Heart left ventricle (tissue), 16 donors: Measurements from ENCODE around the gene DIP2B. TPM values are rescaled to one million over a fixed set of nuclear protein-coding genes. Genes with fewer than 3 reads are reported as not detected.

Source experiments
- ATAC-seq, 4 donors: fragments of 200-7000 bp; cut with Tn5 transposase; one replicate each; pipeline ENCODE4 v1.9.1; 2020 to 2022; ENCODE audit warnings: moderate library complexity in 4 of 4, mild to moderate bottlenecking in 3 of 4, moderate number of reproducible peaks in 1 of 4
- DNase-seq, 5 donors: peaks; one replicate each; pipeline ENCODE4 v3.0.0-alpha.2; 2020
- H3K27ac ChIP-seq, 12 donors: fragments of 200-600 bp; sonication (generic) in 4 of 12; one replicate each; pipeline versions ENCODE4 v1.5.0 to v1.8.0; 2016 to 2022; ENCODE audit warnings: mild to moderate bottlenecking in 2 of 12
- H3K27me3 ChIP-seq, 9 donors: fragments of 200-600 bp; sonication (generic) in 2 of 9; one replicate each; pipeline versions ENCODE4 v1.5.1 to v1.8.0; 2016 to 2022; ENCODE audit warnings: mild to moderate bottlenecking in 3 of 9
- H3K36me3 ChIP-seq, 9 donors: fragments of 200-600 bp; sonication (generic) in 2 of 9; one replicate each; pipeline versions ENCODE4 v1.5.0 to v1.8.0; 2018 to 2022; ENCODE audit warnings: mild to moderate bottlenecking in 2 of 9
- H3K4me1 ChIP-seq, 12 donors: fragments of 200-600 bp; sonication (generic) in 4 of 12; one replicate each; pipeline versions ENCODE4 v1.5.0 to v1.8.0; 2016 to 2022; ENCODE audit warnings: mild to moderate bottlenecking in 3 of 12
- H3K4me3 ChIP-seq, 12 donors: fragments of 200-600 bp; sonication (generic) in 4 of 12; one replicate each; pipeline versions ENCODE4 v1.5.0 to v1.8.0; 2017 to 2022; ENCODE audit warnings: mild to moderate bottlenecking in 9 of 12, moderate library complexity in 4 of 12
- H3K9me3 ChIP-seq, 12 donors: fragments of 200-600 bp; sonication (generic) in 4 of 12; one replicate each; pipeline versions ENCODE4 v1.5.0 to v1.8.0; 2016 to 2022; ENCODE audit warnings: mild to moderate bottlenecking in 1 of 12
- CTCF ChIP-seq, 12 donors: fragments of 200-600 bp; sonication (generic) in 4 of 12; IDR thresholded peaks; one replicate each; pipeline versions ENCODE4 v1.5.0 to v1.8.0; 2018 to 2022; ENCODE audit warnings: antibody characterized with exemption in 12 of 12, mild to moderate bottlenecking in 5 of 12
- POLR2A ChIP-seq, 2 donors: fragments of 450-650 bp; IDR thresholded peaks; one replicate each; pipeline ENCODE4 v1.6.1; 2017; ENCODE audit warnings: antibody characterized with exemption in 2 of 2, mild to moderate bottlenecking in 2 of 2, moderate library complexity in 2 of 2
- WGBS, 4 donors: extraction: QIAGEN DNeasy Blood & Tissue Kit in 2 of 4; methylation state at CpG; one replicate each; pipeline versions ENCODE4 v1.1.5 to v1.1.7; 2013 to 2018; 5-methylcytosine and 5-hydroxymethylcytosine counted together
- intact Hi-C, 10 donors: fragments of 100-400 bp; cut with DNase I; formaldehyde crosslinking; loops; one replicate each; pipeline versions ENCODE4 v1.11.1 to v1.14.2; 2022
- polyA plus RNA-seq, 2 donors: library from polyadenylated mRNA; stranded (reverse); fragments of 200-250 nt; gene quantifications; one replicate each; pipeline ENCODE4 v1.2.3, GENCODE V29; 2013
- total RNA-seq, 9 donors: library from RNA; depleted of rRNA in 2 of 9; stranded (reverse); fragments of >200 nt in 2 of 9; fragmentation: NEBNext Ultra II Directional in 3 of 9; extraction: Animal tissue kit (Norgen Biotek cat#: 25700) in 3 of 9; gene quantifications; one replicate each; pipeline versions ENCODE4 v1.1.0 to v1.2.4, GENCODE V29; 2016 to 2023
- donor health status: ischemic (EF 13 %, LVEDD 7.1; RV severe dilation, severe dysfunction).
- donor health status: healthy with polysubstance abuse.
- donor health status: DM: no; HTN: yes; CAD: no.
- donor health status: DM: no; HTN: no; CAD: no.
- donor health status: ischemic (EF 25% LVEDD 6.9; RV normal size, moderate dysfunction).
- donor health status: ischemic (EF 25% LVEDD 5.7; RV mildly dilated, moderate dysfunction).
- donor health status: healthy.
- donor health status: DM: yes; HTN: yes; CAD: no.
- donor health status: ischemic (EF 35%, LVEDD 5.7; RV mildly dilated, moderate dysfunction).
- donor health status: nonischemic (EF 11% LVEDD 7.7; RV severe dilation, severe dysfunction).
- donor health status: DM: yes; HTN: yes; CAD: no.
- donor health status: PGD.
- donor health status: ischemic (EF 29% LVEDD 5.4; RV normal size, mild dysfunction).
- donor health status: nonischemic (EF 23%, LVEDD 6.1; RV moderate dilation, normal function).

Gene DIP2B
- total and polyA plus RNA-seq, 11 donors = 3.4 to 25.0 (median 16.7) TPM

- H3K9me3 ChIP-seq = no peaks in the 10 kb centered on the region
- H3K27me3 ChIP-seq = no peaks in the 10 kb centered on the region
- TF ChIP-seq CTCF (IDR thresholded peaks at IDR 0.05) (no peak), POLR2A (IDR thresholded peaks at IDR 0.05) (no peak)
- no peak overlapping the region for H3K27ac ChIP-seq
- intact Hi-C loops = no loop called here
- H3K4me1 ChIP-seq = no peaks in the 10 kb centered on the region
- 92 to 100% (median 98%) methylated on average over 1 of the region's 1 CpG for WGBS, 4 donors
- DNase-seq = no peak
- no peak overlapping the region for H3K4me3 ChIP-seq
- H3K36me3 ChIP-seq = peaks cover 0 to 100% (median 97%) of the 10 kb centered on the region in 9 donors
- ATAC-seq = no peak
These were observed 194.4 kb downstream of the DIP2B start for GRCh38 chr12:50699154-50699553.

- no peak for DNase-seq
These were observed 195.2 kb downstream of the DIP2B start for GRCh38 chr12:50699940-50700339.

GRCh38 chr12:50706606-50707005, 201.8 kb downstream of the DIP2B start:
- no peak overlapping the region for H3K4me3 ChIP-seq
- no peaks in the 10 kb centered on the region for H3K9me3 ChIP-seq
- no peak overlapping the region for H3K27ac ChIP-seq
- ATAC-seq (no peak), DNase-seq (no peak)
- H3K36me3 ChIP-seq = peaks cover 0 to 100% (median 94%) of the 10 kb centered on the region in 9 donors
- peaks cover 0 to 15% (median 0%) of the 10 kb centered on the region in 12 donors for H3K4me1 ChIP-seq
- intact Hi-C loops = no loop called here
- no peak for TF ChIP-seq POLR2A (IDR thresholded peaks at IDR 0.05)
- TF ChIP-seq CTCF (IDR thresholded peaks at IDR 0.05) = no peak
- H3K27me3 ChIP-seq = no peaks in the 10 kb centered on the region

More at GRCh38 chr12:50699940-50700339, 195.2 kb downstream of the DIP2B start:
- intact Hi-C loops = no loop called here
- Histone ChIP-seq H3K27ac (no peak overlapping the region), H3K9me3 (no peaks in the 10 kb centered on the region), H3K27me3 (no peaks in the 10 kb centered on the region), H3K4me1 (no peaks in the 10 kb centered on the region), H3K36me3 (peaks cover 0 to 100% (median 98%) of the 10 kb centered on the region in 9 donors), H3K4me3 (no peak overlapping the region)
- WGBS, 4 donors = 88 to 90% (median 88%) methylated on average over 6 of the region's 6 CpGs
- TF ChIP-seq POLR2A (IDR thresholded peaks at IDR 0.05) (no peak), CTCF (IDR thresholded peaks at IDR 0.05) (no peak)
- no peak for ATAC-seq

- TF ChIP-seq CTCF (IDR thresholded peaks at IDR 0.05) (no peak), POLR2A (IDR thresholded peaks at IDR 0.05) (no peak)
- ATAC-seq (peak; percentile 39 to 88 (median 68)), DNase-seq (peak in 3 of 5 donors; percentile 12 to 24 (median 18))
- 55 to 68% (median 62%) methylated on average over 7 of the region's 7 CpGs for WGBS, 4 donors
- Histone ChIP-seq H3K27me3 (no peaks in the 10 kb centered on the region), H3K4me3 (no peak overlapping the region), H3K9me3 (no peaks in the 10 kb centered on the region), H3K36me3 (peaks cover 0 to 100% (median 94%) of the 10 kb centered on the region in 9 donors), H3K4me1 (peaks cover 0 to 15% (median 0%) of the 10 kb centered on the region in 12 donors), H3K27ac (peak overlapping the region in 3 of 12 donors; percentile 40 to 62 (median 55))
- intact Hi-C loops = no loop called here
These were observed 202.6 kb downstream of the DIP2B start for GRCh38 chr12:50707396-50707795.
